DND-41 (cell line): ENCODE measurements around the gene DYNC1LI2.

Experiments
- CTCF ChIP-seq: IDR thresholded peaks from 2 replicates; pipeline ENCODE4 v1.5.1; 2012; ENCODE audit warnings: borderline replicate concordance, low read length, moderate library complexity, mild to moderate bottlenecking; ENCODE audit not compliant: poor library complexity, severe bottlenecking; ENCODE audit errors: extremely low read depth
- EZH2 ChIP-seq: IDR thresholded peaks from 3 replicates; pipeline ENCODE4 v1.6.1; 2012; ENCODE audit warnings: borderline replicate concordance, low read depth, mild to moderate bottlenecking, moderate library complexity, low read length, inconsistent platforms; ENCODE audit not compliant: severe bottlenecking

GRCh38 chr16:66692341-66692740 is 59.1 kb downstream of the DYNC1LI2 start:
- TF ChIP-seq CTCF = no peak
- TF ChIP-seq EZH2 = no peak
